IPS-20b (cell line): ENCODE measurements around the gene PID1.

ENCODE experiments used
- H3K27ac ChIP-seq: one replicate; pipeline ENCODE4 v1.5.1; 2013; ENCODE audit warnings: low read length
- H3K27me3 ChIP-seq: 2 replicates; pipeline ENCODE4 v1.6.1; 2013; ENCODE audit warnings: mild to moderate bottlenecking, low read length, inconsistent platforms; ENCODE audit not compliant: insufficient read depth
- H3K36me3 ChIP-seq: 2 replicates; pipeline ENCODE4 v1.6.1; 2013; ENCODE audit warnings: low read depth, mild to moderate bottlenecking, inconsistent platforms, low read length, moderate library complexity; ENCODE audit not compliant: insufficient read depth
- H3K4me1 ChIP-seq: 2 replicates; pipeline ENCODE4 v1.6.1; 2013; ENCODE audit warnings: mild to moderate bottlenecking, control low read depth, inconsistent platforms, low read length, moderate library complexity; ENCODE audit not compliant: insufficient read depth
- H3K4me3 ChIP-seq: 2 replicates; pipeline ENCODE4 v1.5.1; 2013; ENCODE audit warnings: mild to moderate bottlenecking, low read length, inconsistent platforms
- H3K9ac ChIP-seq: 2 replicates; pipeline ENCODE4 v1.6.1; 2013; ENCODE audit warnings: low read depth, mild to moderate bottlenecking, inconsistent platforms, low read length, moderate library complexity
- H3K9me3 ChIP-seq: 2 replicates; pipeline ENCODE4 v1.6.1; 2013; ENCODE audit warnings: mild to moderate bottlenecking, low read depth, low read length, inconsistent platforms; ENCODE audit not compliant: insufficient read depth

Gene PID1

GRCh38 chr2:229163893-229164292 lies 107.2 kb downstream of the PID1 start:
- Histone ChIP-seq H3K27ac (no peak overlapping the region), H3K4me3 (no peak overlapping the region), H3K27me3 (no peaks in the 10 kb centered on the region), H3K9me3 (no peaks in the 10 kb centered on the region), H3K36me3 (no peaks in the 10 kb centered on the region), H3K9ac (no peak overlapping the region), H3K4me1 (no peaks in the 10 kb centered on the region)

- H3K9ac ChIP-seq, result no peak overlapping the region
- no peaks in the 10 kb centered on the region for H3K36me3 ChIP-seq
- H3K27me3 ChIP-seq, result no peaks in the 10 kb centered on the region
- H3K9me3 ChIP-seq, result no peaks in the 10 kb centered on the region
- no peak overlapping the region for H3K27ac ChIP-seq
- no peak overlapping the region for H3K4me3 ChIP-seq
- H3K4me1 ChIP-seq, result no peaks in the 10 kb centered on the region
Observed at GRCh38 chr2:229162015-229162414, 109.1 kb downstream of the PID1 start.

- Histone ChIP-seq H3K4me1 (no peaks in the 10 kb centered on the region), H3K27me3 (no peaks in the 10 kb centered on the region), H3K4me3 (no peak overlapping the region), H3K9me3 (no peaks in the 10 kb centered on the region), H3K36me3 (no peaks in the 10 kb centered on the region), H3K27ac (no peak overlapping the region), H3K9ac (no peak overlapping the region)
Observed at GRCh38 chr2:229160984-229161383, 110.1 kb downstream of the PID1 start.

- Histone ChIP-seq H3K9ac (no peak overlapping the region), H3K4me1 (no peaks in the 10 kb centered on the region), H3K27me3 (no peaks in the 10 kb centered on the region), H3K27ac (no peak overlapping the region), H3K9me3 (no peaks in the 10 kb centered on the region), H3K36me3 (no peaks in the 10 kb centered on the region), H3K4me3 (no peak overlapping the region)
Observed at GRCh38 chr2:229160180-229160579, 110.9 kb downstream of the PID1 start.

- H3K27ac ChIP-seq, result no peak overlapping the region
- H3K9me3 ChIP-seq, result no peaks in the 10 kb centered on the region
- no peaks in the 10 kb centered on the region for H3K4me1 ChIP-seq
- no peaks in the 10 kb centered on the region for H3K27me3 ChIP-seq
- no peaks in the 10 kb centered on the region for H3K36me3 ChIP-seq
- H3K9ac ChIP-seq, result no peak overlapping the region
- H3K4me3 ChIP-seq, result no peak overlapping the region
Observed at GRCh38 chr2:229159405-229159804, 111.7 kb downstream of the PID1 start.

GRCh38 chr2:229154381-229154780 lies 116.7 kb downstream of the PID1 start:
- Histone ChIP-seq H3K4me1 (no peaks in the 10 kb centered on the region), H3K27me3 (no peaks in the 10 kb centered on the region), H3K36me3 (no peaks in the 10 kb centered on the region), H3K4me3 (no peak overlapping the region), H3K27ac (no peak overlapping the region), H3K9me3 (no peaks in the 10 kb centered on the region), H3K9ac (no peak overlapping the region)

- Histone ChIP-seq H3K4me3 (no peak overlapping the region), H3K4me1 (no peaks in the 10 kb centered on the region), H3K9ac (no peak overlapping the region), H3K36me3 (no peaks in the 10 kb centered on the region), H3K27ac (no peak overlapping the region), H3K9me3 (no peaks in the 10 kb centered on the region), H3K27me3 (no peaks in the 10 kb centered on the region)
Observed at GRCh38 chr2:229153951-229154350, 117.1 kb downstream of the PID1 start.

GRCh38 chr2:229153267-229153666 lies 117.8 kb downstream of the PID1 start:
- no peaks in the 10 kb centered on the region for H3K27me3 ChIP-seq
- no peak overlapping the region for H3K27ac ChIP-seq
- no peak overlapping the region for H3K4me3 ChIP-seq
- no peaks in the 10 kb centered on the region for H3K9me3 ChIP-seq
- H3K36me3 ChIP-seq, result no peaks in the 10 kb centered on the region
- no peaks in the 10 kb centered on the region for H3K4me1 ChIP-seq
- H3K9ac ChIP-seq, result no peak overlapping the region

GRCh38 chr2:229152674-229153073 lies 118.4 kb downstream of the PID1 start:
- Histone ChIP-seq H3K36me3 (no peaks in the 10 kb centered on the region), H3K27me3 (no peaks in the 10 kb centered on the region), H3K4me3 (no peak overlapping the region), H3K9ac (no peak overlapping the region), H3K4me1 (no peaks in the 10 kb centered on the region), H3K27ac (no peak overlapping the region), H3K9me3 (no peaks in the 10 kb centered on the region)

GRCh38 chr2:229150317-229150716 lies 120.8 kb downstream of the PID1 start:
- Histone ChIP-seq H3K4me3 (no peak overlapping the region), H3K4me1 (no peaks in the 10 kb centered on the region), H3K9ac (no peak overlapping the region), H3K27me3 (no peaks in the 10 kb centered on the region), H3K27ac (no peak overlapping the region), H3K9me3 (no peaks in the 10 kb centered on the region), H3K36me3 (no peaks in the 10 kb centered on the region)

GRCh38 chr2:229141424-229142025 lies 129.6 kb downstream of the PID1 start:
- Histone ChIP-seq H3K4me1 (no peaks in the 10 kb centered on the region), H3K9ac (no peak overlapping the region), H3K36me3 (no peaks in the 10 kb centered on the region), H3K4me3 (no peak overlapping the region), H3K27ac (no peak overlapping the region), H3K9me3 (no peaks in the 10 kb centered on the region), H3K27me3 (no peaks in the 10 kb centered on the region)

GRCh38 chr2:229137639-229138038 lies 133.4 kb downstream of the PID1 start:
- Histone ChIP-seq H3K9me3 (no peaks in the 10 kb centered on the region), H3K27me3 (no peaks in the 10 kb centered on the region), H3K4me1 (no peaks in the 10 kb centered on the region), H3K4me3 (no peak overlapping the region), H3K36me3 (no peaks in the 10 kb centered on the region), H3K9ac (no peak overlapping the region), H3K27ac (no peak overlapping the region)
